Mesenchymal stem cell (in vitro differentiated cells and primary cell): Measurements from ENCODE around the gene C2CD2.
A peak's percentile ranks its signal among the peaks of the same experiment; 100 is the strongest.

Experiments
- DNase-seq: peaks from one replicate; pipeline ENCODE4 v3.0.0-alpha.2; 2013
- H2AFZ ChIP-seq: one replicate; pipeline ENCODE4 v1.6.1; 2013; ENCODE audit warnings: low read depth, mild to moderate bottlenecking, control low read depth, inconsistent platforms, low read length, moderate library complexity
- H2AK5ac ChIP-seq: 2 replicates; pipeline ENCODE4 v1.6.1; 2013; ENCODE audit warnings: low read length, moderate library complexity, mild to moderate bottlenecking, inconsistent platforms; ENCODE audit not compliant: severe bottlenecking
- H2BK120ac ChIP-seq: one replicate; pipeline ENCODE4 v1.6.1; 2013; ENCODE audit warnings: low read depth, mild to moderate bottlenecking, inconsistent platforms, low read length, moderate library complexity
- H2BK12ac ChIP-seq, 2 experiments: one replicate each; pipeline ENCODE4 v1.6.1; 2013; ENCODE audit warnings: inconsistent platforms in 2 of 2, low read length in 2 of 2, mild to moderate bottlenecking in 2 of 2, moderate library complexity in 2 of 2, control low read depth in 1 of 2
- H2BK15ac ChIP-seq: one replicate; pipeline ENCODE4 v1.6.1; 2013; ENCODE audit warnings: mild to moderate bottlenecking, low read depth, inconsistent platforms; ENCODE audit not compliant: poor library complexity, severe bottlenecking
- H2BK5ac ChIP-seq: 2 replicates; pipeline ENCODE4 v1.6.1; 2013; ENCODE audit warnings: low read depth, mild to moderate bottlenecking, low read length, control low read depth, inconsistent platforms; ENCODE audit not compliant: poor library complexity, severe bottlenecking
- H3K14ac ChIP-seq, 2 experiments: one replicate each; pipeline ENCODE4 v1.6.1; 2013; ENCODE audit warnings: inconsistent platforms in 2 of 2, low read length in 2 of 2, control low read depth in 1 of 2, mild to moderate bottlenecking in 1 of 2, moderate library complexity in 1 of 2
- H3K18ac ChIP-seq, 2 experiments: one replicate each; pipeline ENCODE4 v1.6.1; 2013; ENCODE audit warnings: inconsistent platforms in 2 of 2, low read length in 2 of 2, control low read depth in 1 of 2, low read depth in 1 of 2, mild to moderate bottlenecking in 1 of 2
- H3K23ac ChIP-seq, 2 experiments: one replicate each; pipeline ENCODE4 v1.6.1; 2013; ENCODE audit warnings: inconsistent platforms in 2 of 2, low read length in 2 of 2, mild to moderate bottlenecking in 2 of 2, moderate library complexity in 2 of 2, control low read depth in 1 of 2
- H3K27ac ChIP-seq: 2 replicates; pipeline ENCODE4 v1.5.1; 2013; ENCODE audit warnings: mild to moderate bottlenecking, moderate library complexity, low read length, control low read depth, inconsistent platforms; ENCODE audit not compliant: poor library complexity, severe bottlenecking
- H3K27me3 ChIP-seq, 2 experiments: 2 replicates each; pipeline versions ENCODE4 v1.6.1 to v1.7.0; 2013; ENCODE audit warnings: low read length in 2 of 2, mild to moderate bottlenecking in 2 of 2, moderate library complexity in 2 of 2, control low read depth in 1 of 2, inconsistent platforms in 1 of 2; ENCODE audit not compliant: control insufficient read depth in 1 of 2, insufficient read depth in 1 of 2
- H3K36me3 ChIP-seq, 2 experiments: 2 replicates each; pipeline versions ENCODE4 v1.6.1 to v1.7.0; 2013; ENCODE audit warnings: low read length in 2 of 2, control low read depth in 1 of 2, inconsistent platforms in 1 of 2, low read depth in 1 of 2, mild to moderate bottlenecking in 1 of 2; ENCODE audit not compliant: insufficient read depth in 2 of 2, control insufficient read depth in 1 of 2
- H3K4ac ChIP-seq, 2 experiments: one replicate each; pipeline ENCODE4 v1.6.1; 2013; ENCODE audit warnings: inconsistent platforms in 2 of 2, low read length in 2 of 2, mild to moderate bottlenecking in 2 of 2, moderate library complexity in 2 of 2, control low read depth in 1 of 2, low read depth in 1 of 2
- H3K4me1 ChIP-seq: 2 replicates; pipeline ENCODE4 v1.6.1; 2013; ENCODE audit warnings: low read depth, low read length, control low read depth; ENCODE audit not compliant: control insufficient read depth, insufficient read depth
- H3K4me2 ChIP-seq: 2 replicates; pipeline ENCODE4 v1.6.1; 2013; ENCODE audit warnings: low read length, mild to moderate bottlenecking, inconsistent platforms; ENCODE audit not compliant: poor library complexity, severe bottlenecking
- H3K4me3 ChIP-seq, 2 experiments: 2 replicates each; pipeline versions ENCODE4 v1.5.1 to v1.7.0; 2013; ENCODE audit warnings: low read length in 2 of 2, mild to moderate bottlenecking in 2 of 2, control low read depth in 1 of 2, low read depth in 1 of 2; ENCODE audit not compliant: insufficient read depth in 1 of 2
- H3K79me1 ChIP-seq: replicated peaks from 2 replicates; pipeline ENCODE4 v1.6.1; 2013; ENCODE audit warnings: mild to moderate bottlenecking, control low read depth, low read length, inconsistent platforms; ENCODE audit not compliant: poor library complexity, severe bottlenecking
- H3K9ac ChIP-seq: 2 replicates; pipeline ENCODE4 v1.7.0; 2013; ENCODE audit warnings: mild to moderate bottlenecking, low read length, moderate library complexity
- H3K9me3 ChIP-seq: 2 replicates; pipeline ENCODE4 v1.7.0; 2013; ENCODE audit warnings: mild to moderate bottlenecking, low read length; ENCODE audit not compliant: control insufficient read depth
- H4K8ac ChIP-seq: one replicate; pipeline ENCODE4 v1.6.1; 2013; ENCODE audit warnings: inconsistent platforms, mild to moderate bottlenecking, low read length, moderate library complexity
- H4K91ac ChIP-seq: one replicate; pipeline ENCODE4 v1.6.1; 2013; ENCODE audit warnings: mild to moderate bottlenecking, low read length, inconsistent platforms
- WGBS: methylation state at CpG from one replicate; pipeline ENCODE4 v1.1.7; 2013; ENCODE audit warnings: mixed read lengths; 5-methylcytosine and 5-hydroxymethylcytosine counted together

Gene C2CD2

DNA sequence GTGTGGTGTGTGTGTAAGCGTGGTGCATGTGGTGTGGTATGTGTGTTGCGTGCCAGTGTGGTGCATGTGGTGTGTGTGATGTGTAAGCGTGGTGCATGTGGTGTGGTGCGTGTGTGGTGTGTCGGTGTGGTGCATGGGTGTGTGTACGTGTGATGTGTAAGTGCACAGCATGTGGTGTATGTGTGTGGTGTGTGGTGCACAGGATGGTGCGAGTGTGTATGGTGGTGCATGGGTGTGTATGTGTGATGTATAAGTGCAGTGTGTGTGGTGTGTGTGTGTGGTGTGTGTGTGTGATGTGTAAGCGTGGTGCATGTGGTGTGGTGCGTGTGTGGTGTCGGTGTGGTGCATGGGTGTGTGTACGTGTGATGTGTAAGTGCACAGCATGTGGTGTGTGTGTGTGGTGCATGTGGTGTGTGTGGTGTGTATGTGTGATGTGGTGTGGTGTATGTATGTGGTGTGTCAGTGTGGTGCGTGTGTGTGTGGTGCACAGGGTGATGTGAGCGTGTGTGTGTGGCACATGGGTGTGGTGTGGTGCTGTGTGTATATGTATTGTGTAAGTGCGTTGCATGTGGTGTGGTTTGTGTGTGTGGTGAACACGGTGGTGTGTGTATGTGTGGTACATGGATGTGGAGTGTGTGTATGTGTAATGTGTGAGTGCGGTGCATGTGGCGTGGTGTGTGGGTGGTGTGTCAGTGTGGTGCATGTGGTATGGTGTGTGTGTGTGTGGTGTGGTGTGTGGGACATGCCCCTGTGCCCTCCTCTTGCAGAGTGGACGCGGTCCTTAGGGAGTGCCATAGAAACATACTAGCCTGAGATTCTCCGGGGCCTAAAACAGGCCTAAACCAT, 1.1 kb upstream of the C2CD2 start:
- Histone ChIP-seq H2BK5ac (no peak overlapping the region), H3K4me2 (no peak overlapping the region), H3K9me3 (no peaks in the 10 kb centered on the region), H3K4me1 (peaks cover 61% of the 10 kb centered on the region), H3K4me3 (peak overlapping the region in 1 of 2 experiments; percentile 5), H3K79me1 (peaks cover 27% of the 10 kb centered on the region), H2BK120ac (no peak overlapping the region), H3K14ac (peak overlapping the region in 1 of 2 experiments; percentile 69), H3K27ac (no peak overlapping the region), H3K18ac (peak overlapping the region; percentile 21 to 63), H2BK15ac (no peak overlapping the region), H2AK5ac (no peak overlapping the region), H3K27me3 (no peaks in the 10 kb centered on the region), H2BK12ac (peak overlapping the region; percentile 26 to 49), H2AFZ (no peak overlapping the region), H4K91ac (peak overlapping the region; percentile 65), H3K9ac (no peak overlapping the region), H3K23ac (no peak overlapping the region), H4K8ac (peak overlapping the region; percentile 54), H3K4ac (peak overlapping the region; percentile 1 to 16), H3K36me3 (peaks cover 0 to 9% of the 10 kb centered on the region in 2 experiments)
- no peak for DNase-seq
- 98% methylated on average over 20 of the region's 20 CpGs for WGBS

DNA sequence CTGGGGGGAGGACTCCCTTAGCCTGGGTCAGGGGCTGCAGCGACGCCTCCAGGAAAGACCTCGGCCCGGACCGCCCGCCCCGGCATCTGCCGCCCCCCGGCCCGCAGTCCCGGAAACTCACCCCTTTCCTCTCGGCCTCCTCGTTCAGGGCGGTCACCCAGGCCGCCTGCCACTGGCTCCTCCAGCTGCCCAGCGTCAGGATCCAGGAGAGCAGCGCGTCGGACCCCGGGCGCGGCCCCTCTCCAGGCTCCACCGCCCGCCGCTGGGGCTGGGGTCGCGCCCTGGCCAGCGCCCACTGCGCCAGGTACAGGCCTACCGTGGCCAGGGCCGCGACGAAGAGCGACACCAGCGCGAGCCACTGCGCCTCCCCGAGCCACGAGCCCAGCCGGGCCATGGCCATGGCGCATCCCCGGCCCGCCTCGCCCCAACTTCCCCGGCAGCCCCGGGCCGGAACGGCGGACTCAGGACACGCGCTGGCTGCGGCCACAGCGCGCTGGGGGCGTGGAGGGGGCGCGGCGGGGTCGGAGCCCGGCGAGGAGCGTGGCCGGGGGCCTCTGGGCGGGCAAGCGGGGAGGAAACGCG, 478 bp downstream of the C2CD2 start:
- Histone ChIP-seq H3K14ac (peak overlapping the region; percentile 62 to 96), H2BK120ac (peak overlapping the region; percentile 55), H2BK15ac (peak overlapping the region; percentile 83), H3K4ac (peak overlapping the region; percentile 66 to 74), H3K4me3 (peak overlapping the region; percentile 82 to 97), H3K27me3 (no peaks in the 10 kb centered on the region), H3K4me2 (peak overlapping the region; percentile 86), H4K91ac (peak overlapping the region; percentile 76), H2AFZ (peak overlapping the region; percentile 8), H3K9ac (peak overlapping the region; percentile 91), H3K27ac (no peak overlapping the region), H3K4me1 (peaks cover 56% of the 10 kb centered on the region), H3K36me3 (peaks cover 0 to 9% of the 10 kb centered on the region in 2 experiments), H2BK5ac (no peak overlapping the region), H3K79me1 (peaks cover 34% of the 10 kb centered on the region), H2AK5ac (no peak overlapping the region), H4K8ac (peak overlapping the region; percentile 59), H3K9me3 (no peaks in the 10 kb centered on the region), H3K23ac (peak overlapping the region in 1 of 2 experiments; percentile 27), H2BK12ac (peak overlapping the region in 1 of 2 experiments; percentile 69), H3K18ac (peak overlapping the region; percentile 87 to 92)
- WGBS = 1% methylated on average over 36 of the region's 67 CpGs
- DNase-seq = peak; percentile 26

DNA sequence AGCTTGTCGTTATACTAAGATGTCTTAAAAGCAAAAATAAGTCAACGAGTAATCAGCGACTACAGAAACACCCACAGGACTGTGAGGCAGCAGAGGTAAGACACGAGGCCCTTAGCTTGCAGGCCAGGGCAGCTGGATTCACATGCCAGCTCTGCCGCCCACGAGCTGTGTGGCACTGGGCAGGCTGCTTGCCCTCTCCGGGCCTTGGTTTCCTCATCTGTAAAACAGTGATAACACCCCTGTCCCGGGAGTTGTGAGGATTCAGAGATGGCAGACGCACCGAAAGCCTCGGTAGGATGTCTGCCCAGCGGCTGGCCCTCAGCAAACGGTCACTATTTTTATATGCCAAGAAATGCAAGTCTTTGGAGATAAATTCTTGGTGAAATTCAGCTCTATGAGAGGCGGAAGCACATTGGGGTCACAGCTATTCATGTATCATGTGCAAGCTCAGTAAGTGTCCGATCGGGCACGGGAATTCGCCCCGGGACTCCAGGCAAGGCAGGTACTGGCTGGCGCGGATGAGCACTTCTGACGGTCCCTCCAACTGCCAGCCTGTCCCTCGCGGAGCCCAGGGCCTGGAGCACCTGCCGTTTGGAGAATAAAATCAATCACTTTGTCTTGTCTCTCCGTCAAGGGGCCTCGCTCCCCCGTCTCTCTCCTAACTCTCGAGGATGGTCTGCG, 1.1 kb downstream of the C2CD2 start:
- peaks cover 0 to 9% of the 10 kb centered on the region in 2 experiments for H3K36me3 ChIP-seq
- H2BK5ac ChIP-seq = no peak overlapping the region
- H3K9me3 ChIP-seq = no peaks in the 10 kb centered on the region
- no peak overlapping the region for H3K23ac ChIP-seq
- H3K14ac ChIP-seq = peak overlapping the region in 1 of 2 experiments; percentile 96
- peak overlapping the region; percentile 24 to 74 for H3K4ac ChIP-seq
- peaks cover 55% of the 10 kb centered on the region for H3K4me1 ChIP-seq
- H3K27me3 ChIP-seq = no peaks in the 10 kb centered on the region
- H4K91ac ChIP-seq = no peak overlapping the region
- H2BK120ac ChIP-seq = no peak overlapping the region
- peaks cover 39% of the 10 kb centered on the region for H3K79me1 ChIP-seq
- peak overlapping the region; percentile 32 for H4K8ac ChIP-seq
- no peak overlapping the region for H2BK15ac ChIP-seq
- H3K4me2 ChIP-seq = peak overlapping the region; percentile 86
- peak overlapping the region; percentile 8 for H2AFZ ChIP-seq
- H3K18ac ChIP-seq = peak overlapping the region in 1 of 2 experiments; percentile 92
- 40% methylated on average over 27 of the region's 30 CpGs for WGBS
- no peak overlapping the region for H2AK5ac ChIP-seq
- H3K9ac ChIP-seq = peak overlapping the region; percentile 91
- peak overlapping the region; percentile 82 to 97 for H3K4me3 ChIP-seq
- peak; percentile 23 for DNase-seq
- peak overlapping the region in 1 of 2 experiments; percentile 69 for H2BK12ac ChIP-seq
- H3K27ac ChIP-seq = no peak overlapping the region
